HEK293 (cell line): ENCODE data around the gene PRCC.

Experiments used
- CTCF ChIA-PET: fragments of 350-600 bp; formaldehyde crosslinking; extraction: SDS; loops from one replicate; lab custom pipeline; 2021; ENCODE audit warnings: antibody characterized with exemption; lab: Yijun Ruan, JAX
- POLR2A ChIA-PET: fragments of 300-600 bp; formaldehyde crosslinking; extraction: SDS; loops from one replicate; lab custom pipeline; 2020; ENCODE audit warnings: antibody characterized with exemption, inconsistent platforms; lab: Yijun Ruan, JAX
- H3K27ac ChIP-seq: fragments of 200-500 bp; sonication (Bioruptor generic); 2 replicates; pipeline ENCODE4 v1.5.1; 2014; ENCODE audit warnings: low read depth, low read length, control low read depth, inconsistent platforms; ENCODE audit errors: extremely low read depth
- H3K36me3 ChIP-seq, 2 experiments: fragments of 200-500 bp in 1 of 2; sonication (Bioruptor generic) in 1 of 2; 1 replicate in 1 of 2; 2 replicates in 1 of 2; pipeline ENCODE4 v1.5.1; 2014 to 2017; ENCODE audit warnings: inconsistent platforms in 2 of 2, low read length in 2 of 2; ENCODE audit not compliant: control insufficient read depth in 2 of 2, insufficient read depth in 1 of 2
- H3K4me1 ChIP-seq: fragments of 200-500 bp; sonication (Bioruptor generic); 2 replicates; pipeline ENCODE4 v1.5.1; 2014; ENCODE audit warnings: mild to moderate bottlenecking, low read length, inconsistent platforms; ENCODE audit not compliant: control insufficient read depth, insufficient read depth
- H3K4me3 ChIP-seq: 2 replicates; pipeline ENCODE4 v1.5.1; 2011; ENCODE audit warnings: low read depth, mild to moderate bottlenecking, control low read depth, low read length, moderate library complexity
- H3K9me3 ChIP-seq: fragments of 200-500 bp; sonication (Bioruptor generic); 2 replicates; pipeline ENCODE4 v1.5.1; 2014; ENCODE audit warnings: low read depth, low read length, inconsistent platforms; ENCODE audit not compliant: control insufficient read depth, insufficient read depth
- BCL11B ChIP-seq: fragments of 450-650 bp; formaldehyde crosslinking; IDR thresholded peaks from 2 replicates; pipeline ENCODE4 v1.5.1; 2016; ENCODE audit warnings: low read depth, missing biosample characterization, missing genetic modification characterization
- GLI2 ChIP-seq: fragments of 450-650 bp; formaldehyde crosslinking; IDR thresholded peaks from 2 replicates; pipeline ENCODE4; 2017; ENCODE audit warnings: missing biosample characterization, missing genetic modification characterization, low read depth, borderline replicate concordance
- GLIS1 ChIP-seq: fragments of 450-650 bp; formaldehyde crosslinking; IDR thresholded peaks from 2 replicates; pipeline ENCODE4 v1.5.1; 2016; ENCODE audit warnings: missing biosample characterization, missing genetic modification characterization
- KLF9 ChIP-seq: fragments of 450-650 bp; formaldehyde crosslinking; IDR thresholded peaks from 2 replicates; pipeline ENCODE4 v1.5.1; 2016; ENCODE audit warnings: missing biosample characterization, missing genetic modification characterization, low read depth
- RBAK ChIP-seq: fragments of 450-650 bp; formaldehyde crosslinking; IDR thresholded peaks from 2 replicates; pipeline ENCODE4 v1.5.1; 2016; ENCODE audit warnings: missing biosample characterization, missing genetic modification characterization
- SP7 ChIP-seq: fragments of 450-650 bp; formaldehyde crosslinking; IDR thresholded peaks from 2 replicates; pipeline ENCODE4 v1.5.1; 2016; ENCODE audit warnings: missing biosample characterization, missing genetic modification characterization
- ZBTB21 ChIP-seq: fragments of 450-650 bp; formaldehyde crosslinking; IDR thresholded peaks from 2 replicates; pipeline ENCODE4 v1.5.1; 2017; ENCODE audit warnings: missing biosample characterization, missing genetic modification characterization
- ZBTB49 ChIP-seq: fragments of 450-650 bp; formaldehyde crosslinking; IDR thresholded peaks from 2 replicates; pipeline ENCODE4 v1.5.1; 2016; ENCODE audit warnings: missing biosample characterization, missing genetic modification characterization, low read depth
- ZBTB8A ChIP-seq: fragments of 450-650 bp; formaldehyde crosslinking; IDR thresholded peaks from 2 replicates; pipeline ENCODE4 v1.5.1; 2016; ENCODE audit warnings: missing biosample characterization, missing genetic modification characterization
- ZNF114 ChIP-seq: fragments of 450-650 bp; formaldehyde crosslinking; IDR thresholded peaks from 2 replicates; pipeline ENCODE4 v1.5.0; 2017; ENCODE audit warnings: missing biosample characterization, missing genetic modification characterization
- ZNF133 ChIP-seq: fragments of 450-650 bp; formaldehyde crosslinking; IDR thresholded peaks from 2 replicates; pipeline ENCODE4 v1.5.1; 2016; ENCODE audit warnings: missing biosample characterization, missing genetic modification characterization
- ZNF214 ChIP-seq: fragments of 450-650 bp; formaldehyde crosslinking; IDR thresholded peaks from 2 replicates; pipeline ENCODE4 v1.5.1; 2017; ENCODE audit warnings: missing biosample characterization, mild to moderate bottlenecking, missing genetic modification characterization, borderline replicate concordance
- ZNF266 ChIP-seq: fragments of 450-650 bp; formaldehyde crosslinking; IDR thresholded peaks from 2 replicates; pipeline ENCODE4 v1.5.1; 2016; ENCODE audit warnings: missing biosample characterization, missing genetic modification characterization, low read depth
- ZNF292 ChIP-seq: fragments of 450-650 bp; formaldehyde crosslinking; IDR thresholded peaks from 2 replicates; pipeline ENCODE4 v1.5.1; 2016; ENCODE audit warnings: low read depth, missing biosample characterization, missing genetic modification characterization, borderline replicate concordance
- ZNF404 ChIP-seq: fragments of 450-650 bp; formaldehyde crosslinking; IDR thresholded peaks from 2 replicates; pipeline ENCODE4 v1.5.1; 2017; ENCODE audit warnings: missing biosample characterization, missing genetic modification characterization
- ZNF521 ChIP-seq: fragments of 450-650 bp; formaldehyde crosslinking; IDR thresholded peaks from 2 replicates; pipeline ENCODE4 v1.5.1; 2017; ENCODE audit warnings: missing biosample characterization, mild to moderate bottlenecking, missing genetic modification characterization
- ZNF530 ChIP-seq: fragments of 450-650 bp; formaldehyde crosslinking; IDR thresholded peaks from 2 replicates; pipeline ENCODE4 v1.5.1; 2016; ENCODE audit warnings: low read depth, missing biosample characterization, missing genetic modification characterization
- ZNF558 ChIP-seq: fragments of 450-650 bp; formaldehyde crosslinking; IDR thresholded peaks from 2 replicates; pipeline ENCODE4 v1.5.1; 2016; ENCODE audit warnings: missing biosample characterization, missing genetic modification characterization
- ZNF560 ChIP-seq: fragments of 450-650 bp; formaldehyde crosslinking; IDR thresholded peaks from 2 replicates; pipeline ENCODE4 v1.5.1; 2017; ENCODE audit warnings: missing biosample characterization, missing genetic modification characterization, borderline replicate concordance
- ZNF623 ChIP-seq: fragments of 450-650 bp; formaldehyde crosslinking; IDR thresholded peaks from 2 replicates; pipeline ENCODE4 v1.5.1; 2016; ENCODE audit warnings: missing biosample characterization, missing genetic modification characterization
- ZNF629 ChIP-seq: fragments of 450-650 bp; formaldehyde crosslinking; IDR thresholded peaks from 2 replicates; pipeline ENCODE4 v1.5.1; 2017; ENCODE audit warnings: missing biosample characterization, missing genetic modification characterization
- ZNF692 ChIP-seq: fragments of 450-650 bp; formaldehyde crosslinking; IDR thresholded peaks from 2 replicates; pipeline ENCODE4 v1.5.1; 2016; ENCODE audit warnings: missing biosample characterization, missing genetic modification characterization
- ZSCAN5A ChIP-seq: fragments of 450-650 bp; formaldehyde crosslinking; IDR thresholded peaks from 2 replicates; pipeline ENCODE4 v1.5.1; 2016; ENCODE audit warnings: missing biosample characterization, missing genetic modification characterization
- ZXDB ChIP-seq: fragments of 450-650 bp; formaldehyde crosslinking; IDR thresholded peaks from 2 replicates; pipeline ENCODE4 v1.5.1; 2016; ENCODE audit warnings: missing biosample characterization, missing genetic modification characterization

Gene PRCC

GRCh38 chr1:156744344-156744743, 23.0 kb upstream of the PRCC start:
- POLR2A ChIA-PET: interaction anchor here (1.3 kb wide), 1 partner anchor 23 kb away, joined by 3 read pairs; the partner anchor contains the start of gene PRCC

GRCh38 chr1:156744786-156745419, 22.4 kb upstream of the PRCC start:
- no peaks in the 10 kb centered on the region for H3K9me3 ChIP-seq
- H3K4me3 ChIP-seq: no peak overlapping the region
- H3K27ac ChIP-seq: peak overlapping the region; percentile 33; the same call in 1 of the 2 replicates
- POLR2A ChIA-PET: interaction anchor here (1.3 kb wide), 1 partner anchor 22 kb away, joined by 3 read pairs; the partner anchor contains the start of gene PRCC
- CTCF ChIA-PET: interaction anchor here (0.5 kb wide), 1 partner anchor 166 kb away, joined by 3 read pairs; no protein-coding TSS in a partner anchor
- no peak for TF ChIP-seq ZBTB49 (tag by site-specific recombination)
- TF ChIP-seq GLIS1: 0 out of 2 replicates have a peak, but pooled peaks have one; percentile 10
- peaks cover 11% of the 10 kb centered on the region; the same call in 1 of the 2 replicates for H3K4me1 ChIP-seq
- H3K36me3 ChIP-seq: peaks cover 0 to 51% of the 10 kb centered on the region in 2 experiments; a peak in 1 of 3 replicates

More at GRCh38 chr1:156744344-156744743, 23.0 kb upstream of the PRCC start:
- CTCF ChIA-PET: interaction anchor here (0.7 kb wide), 1 partner anchor 55 kb away, joined by 3 read pairs; no protein-coding TSS in a partner anchor
- H3K36me3 ChIP-seq: peaks cover 0 to 46% of the 10 kb centered on the region in 2 experiments; a peak in 1 of 3 replicates
- no peak for TF ChIP-seq ZNF692 (tag by site-specific recombination)
- no peak for TF ChIP-seq RBAK (tag by site-specific recombination)
- TF ChIP-seq ZNF623 (tag by site-specific recombination): no peak
- no peak for TF ChIP-seq ZNF133
- H3K4me3 ChIP-seq: no peak overlapping the region
- H3K27ac ChIP-seq: peak overlapping the region; percentile 33; the same call in 1 of the 2 replicates
- H3K9me3 ChIP-seq: no peaks in the 10 kb centered on the region
- H3K4me1 ChIP-seq: peaks cover 11% of the 10 kb centered on the region; the same call in 1 of the 2 replicates

- Histone ChIP-seq H3K4me3 (no peak overlapping the region), H3K36me3 (peaks cover 0 to 51% of the 10 kb centered on the region in 2 experiments; a peak in 1 of 3 replicates), H3K27ac (peak overlapping the region; percentile 92), H3K4me1 (peaks cover 11% of the 10 kb centered on the region; the same call in 1 of the 2 replicates), H3K9me3 (no peaks in the 10 kb centered on the region)
- ChIA-PET CTCF (interaction anchor here (0.8 to 1.5 kb wide), 3 partner anchors 18 to 115 kb away, joined by 3 to 5 read pairs (median 3); partner anchors contain the start of genes ISG20L2, METTL25B and NTRK1), POLR2A (interaction anchor here (0.7 to 3.1 kb wide), 3 partner anchors 17 to 31 kb away, joined by 6 to 24 read pairs (median 19); partner anchors contain the start of genes ISG20L2, METTL25B and PRCC)
- no peak for TF ChIP-seq ZNF530 (tag by site-specific recombination)
- TF ChIP-seq ZNF214 (tag by site-specific recombination): no peak
- no peak for TF ChIP-seq ZNF114 (tag by site-specific recombination)
- no peak for TF ChIP-seq BCL11B (tag by site-specific recombination)
- no peak for TF ChIP-seq ZBTB8A
- no peak for TF ChIP-seq ZNF558 (tag by site-specific recombination)
- no peak for TF ChIP-seq ZSCAN5A (tag by site-specific recombination)
- no peak for TF ChIP-seq ZXDB
- no peak for TF ChIP-seq ZNF404 (tag by site-specific recombination)
- no peak for TF ChIP-seq SP7 (tag by site-specific recombination)
- no peak for TF ChIP-seq GLI2 (tag by site-specific recombination)
- no peak for TF ChIP-seq ZNF521 (tag by site-specific recombination)
- no peak for TF ChIP-seq ZBTB21 (tag by site-specific recombination)
- TF ChIP-seq KLF9: no peak
- TF ChIP-seq ZNF266 (tag by site-specific recombination): no peak
- TF ChIP-seq ZNF629 (tag by site-specific recombination): no peak
- TF ChIP-seq ZNF292 (tag by site-specific recombination): no peak
- no peak for TF ChIP-seq ZNF560 (tag by site-specific recombination)
Measured at GRCh38 chr1:156745881-156746280, 21.5 kb upstream of the PRCC start.
